ENCODE measurements around the gene HTR4.

DNA sequence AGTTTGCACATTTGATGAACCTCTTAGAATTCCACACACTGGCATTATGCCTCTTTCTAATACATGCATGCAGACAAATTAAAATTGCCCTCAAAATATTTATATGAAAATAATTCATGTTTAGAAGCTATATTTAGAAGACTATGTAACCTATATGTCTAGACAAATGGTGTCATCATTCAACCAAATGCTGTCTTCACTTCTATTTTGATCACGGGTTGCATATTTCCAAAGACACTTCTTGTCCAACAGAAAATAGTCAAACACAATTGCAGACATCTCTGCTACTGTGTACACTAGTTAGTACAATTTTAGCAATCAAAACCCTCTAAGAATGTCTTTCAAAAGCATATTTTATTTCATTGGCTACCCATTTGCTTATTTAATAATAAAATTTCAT, 156.6 kb downstream of the HTR4 start:
- TF ChIP-seq LEF1 (IDR thresholded peaks at IDR 0.05; ENCODE audit: borderline replicate concordance) (no peak), ARNT (IDR thresholded peaks at IDR 0.05) (no peak), FOXA1 (IDR thresholded peaks at IDR 0.05) (no peak), NFRKB (IDR thresholded peaks at IDR 0.05) (no peak), BHLHE40 (IDR thresholded peaks at IDR 0.05; ENCODE audit: borderline replicate concordance) (no peak)

Data from HEK293T (cell line).